ENCODE measurements around the gene LRRC42. TPM values are rescaled to one million over a fixed set of nuclear protein-coding genes. Genes with fewer than 3 reads are reported as not detected.

The LRRC42 gene
- total and polyA plus RNA-seq, 9 of the 15 experiments (the other 6 are each of a cell fraction or from before 2014, with no cell fraction given): 17.3 to 51.9 (median 35.5) TPM

GRCh38 chr1:53945433-53946251 lies 508 bp upstream of the LRRC42 start, which contains the start of gene IFT25 (continued):
- TF ChIP-seq CHAMP1 (IDR thresholded peaks at IDR 0.05) (no peak), FOXK1 (CRISPR knock-in tag; IDR thresholded peaks at IDR 0.05; ENCODE audit: borderline replicate concordance) (no peak), YBX1 (IDR thresholded peaks at IDR 0.05) (no peak), L3MBTL2 (IDR thresholded peaks at IDR 0.05) (no peak; the same call in 1 of the 2 replicates), EWSR1 (IDR thresholded peaks at IDR 0.05; ENCODE audit: borderline replicate concordance, low read depth, partially characterized antibody) (no peak), GTF3C2 (IDR thresholded peaks at IDR 0.05; ENCODE audit: borderline replicate concordance, extremely low read depth, insufficient read length) (no peak), BCOR (IDR thresholded peaks at IDR 0.05) (peak; percentile 52; the same call in 1 of the 2 replicates), ZNF277 (CRISPR knock-in tag; IDR thresholded peaks at IDR 0.05; ENCODE audit: borderline replicate concordance) (no peak), ZNF655 (CRISPR knock-in tag; IDR thresholded peaks at IDR 0.05) (no peak), THRAP3 (IDR thresholded peaks at IDR 0.05; ENCODE audit: borderline replicate concordance) (no peak), HMGN3 (IDR thresholded peaks at IDR 0.05; ENCODE audit: borderline replicate concordance, extremely low read depth, insufficient read length, low read depth, low read length) (no peak), ELK3 (CRISPR knock-in tag; IDR thresholded peaks at IDR 0.05) (no peak), PKNOX1 (IDR thresholded peaks at IDR 0.05) (no peak), RAD21 (CRISPR knock-in tag; conservative IDR thresholded peaks at IDR 0.05 in 1 of 2, IDR thresholded peaks at IDR 0.05 in 1 of 2) (no peak), SMAD4 (CRISPR knock-in tag; conservative IDR thresholded peaks at IDR 0.05) (no peak; the same call in 1 of the 2 replicates), ZNF77 (CRISPR knock-in tag; IDR thresholded peaks at IDR 0.05) (no peak)

All from K562 (cell line).